Endodermal cell (in vitro differentiated cells): ENCODE data around the gene PCNX1. TPM values are rescaled to one million over a fixed set of nuclear protein-coding genes. Genes with fewer than 3 reads are reported as not detected.

ENCODE experiments used
- DNase-seq: peaks from one replicate; pipeline ENCODE4 v3.0.0-alpha.2; 2017
- H3K27ac ChIP-seq: 2 replicates; pipeline ENCODE4 v1.5.1; 2013; ENCODE audit warnings: mild to moderate bottlenecking, low read depth, low read length, moderate library complexity
- H3K27me3 ChIP-seq: 2 replicates; pipeline ENCODE4 v1.6.1; 2013; ENCODE audit warnings: mild to moderate bottlenecking, low read length, moderate library complexity; ENCODE audit not compliant: insufficient read depth, control insufficient read depth, poor library complexity, severe bottlenecking
- H3K36me3 ChIP-seq: 2 replicates; pipeline ENCODE4 v1.7.0; 2013; ENCODE audit warnings: mild to moderate bottlenecking, low read length, moderate library complexity; ENCODE audit not compliant: control insufficient read depth, insufficient read depth
- H3K4me1 ChIP-seq: one replicate; pipeline ENCODE4 v1.7.0; 2013; ENCODE audit warnings: low read length; ENCODE audit not compliant: control insufficient read depth, insufficient read depth
- H3K4me3 ChIP-seq: 2 replicates; pipeline ENCODE4 v1.5.1; 2013; ENCODE audit warnings: mild to moderate bottlenecking, low read length, moderate library complexity
- H3K9ac ChIP-seq: 2 replicates; pipeline ENCODE4 v1.6.1; 2013; ENCODE audit warnings: mild to moderate bottlenecking, low read length, moderate library complexity; ENCODE audit not compliant: poor library complexity, severe bottlenecking; ENCODE audit errors: extremely low read depth
- H3K9me3 ChIP-seq: 2 replicates; pipeline ENCODE4 v1.6.1; 2013; ENCODE audit warnings: mild to moderate bottlenecking, low read length, moderate library complexity; ENCODE audit not compliant: control insufficient read depth
- H3K27ac Mint-ChIP-seq: 2 replicates; pipeline ENCODE4 v1.8.0; 2020; ENCODE audit warnings: mixed read lengths
- H3K27me3 Mint-ChIP-seq: 2 replicates; pipeline ENCODE4 v1.8.0; 2021; ENCODE audit warnings: mild to moderate bottlenecking, mixed read lengths; ENCODE audit not compliant: insufficient read depth
- H3K36me3 Mint-ChIP-seq: 2 replicates; pipeline ENCODE4 v1.8.0; 2020; ENCODE audit warnings: low read depth, mixed read lengths
- H3K4me1 Mint-ChIP-seq: 2 replicates; pipeline ENCODE4 v1.8.0; 2020; ENCODE audit warnings: mixed read lengths
- H3K4me3 Mint-ChIP-seq: 2 replicates; pipeline ENCODE4 v1.8.0; 2020; ENCODE audit warnings: mild to moderate bottlenecking, moderate library complexity, mixed read lengths
- H3K9me3 Mint-ChIP-seq: 2 replicates; pipeline ENCODE4 v1.8.0; 2020; ENCODE audit warnings: mild to moderate bottlenecking, mixed read lengths
- WGBS, 2 experiments: methylation state at CpG; one replicate each; pipeline versions ENCODE4 v1.1.5 to v1.1.7; 2013; ENCODE audit warnings: missing lambda C conversion rate in 2 of 2, mixed read lengths in 1 of 2; ENCODE audit not compliant: insufficient coverage in 1 of 2, insufficient read length in 1 of 2; 5-methylcytosine and 5-hydroxymethylcytosine counted together
- total RNA-seq, 2 donors: library from RNA; stranded (reverse); fragmentation: NEBNext Ultra II Directional in 1 of 2; extraction: Animal tissue kit (Norgen Biotek cat#: 25700) in 1 of 2; gene quantifications; 2 replicates in 1 of 2; 3 replicates in 1 of 2; pipeline ENCODE4 v1.2.1, GENCODE V29; 2021
- TF ChIP-seq, protein P1 (sequence below): fragments of 200-600 bp; sonication (generic); conservative IDR thresholded peaks from 2 replicates; pipeline ENCODE4 v1.5.0; 2021; ENCODE audit warnings: antibody characterized with exemption, mild to moderate bottlenecking

The PCNX1 gene
- total RNA-seq, 2 donors from 2014 or later, result 68.2 TPM

DNA sequence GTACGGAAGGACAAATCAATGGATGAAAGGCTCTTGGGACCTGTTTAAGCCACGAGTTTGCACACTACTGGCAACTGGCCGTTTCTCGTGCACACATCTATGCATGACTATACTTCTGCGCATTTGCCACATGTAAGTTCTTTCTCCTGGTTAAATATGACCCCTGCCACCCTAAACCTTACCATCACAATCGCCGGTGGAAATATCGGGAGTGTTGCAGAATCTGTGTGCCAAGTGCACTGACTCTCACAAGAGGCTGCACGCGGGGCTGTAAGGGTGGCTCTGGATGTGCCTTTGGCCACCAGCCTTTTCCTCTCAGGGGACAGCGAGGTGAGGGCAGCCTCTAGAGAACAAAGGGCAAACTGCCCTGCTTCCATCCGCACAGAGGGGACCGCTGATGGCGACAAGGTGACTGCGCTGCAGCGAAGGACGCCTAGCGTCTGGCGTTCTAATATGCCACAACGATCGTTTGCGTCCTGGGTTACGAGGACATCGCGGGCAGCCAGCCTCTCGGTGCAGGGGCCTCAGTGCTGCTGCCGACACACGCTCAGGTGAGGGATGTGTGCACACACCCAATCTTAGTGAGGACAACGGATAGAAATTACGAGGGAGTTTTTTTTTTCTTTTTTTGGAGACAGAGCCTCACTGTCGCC lies 232.2 kb downstream of the PCNX1 start:
- H3K27ac Mint-ChIP-seq, result no peak overlapping the region
- TF ChIP-seq, protein P1, sequence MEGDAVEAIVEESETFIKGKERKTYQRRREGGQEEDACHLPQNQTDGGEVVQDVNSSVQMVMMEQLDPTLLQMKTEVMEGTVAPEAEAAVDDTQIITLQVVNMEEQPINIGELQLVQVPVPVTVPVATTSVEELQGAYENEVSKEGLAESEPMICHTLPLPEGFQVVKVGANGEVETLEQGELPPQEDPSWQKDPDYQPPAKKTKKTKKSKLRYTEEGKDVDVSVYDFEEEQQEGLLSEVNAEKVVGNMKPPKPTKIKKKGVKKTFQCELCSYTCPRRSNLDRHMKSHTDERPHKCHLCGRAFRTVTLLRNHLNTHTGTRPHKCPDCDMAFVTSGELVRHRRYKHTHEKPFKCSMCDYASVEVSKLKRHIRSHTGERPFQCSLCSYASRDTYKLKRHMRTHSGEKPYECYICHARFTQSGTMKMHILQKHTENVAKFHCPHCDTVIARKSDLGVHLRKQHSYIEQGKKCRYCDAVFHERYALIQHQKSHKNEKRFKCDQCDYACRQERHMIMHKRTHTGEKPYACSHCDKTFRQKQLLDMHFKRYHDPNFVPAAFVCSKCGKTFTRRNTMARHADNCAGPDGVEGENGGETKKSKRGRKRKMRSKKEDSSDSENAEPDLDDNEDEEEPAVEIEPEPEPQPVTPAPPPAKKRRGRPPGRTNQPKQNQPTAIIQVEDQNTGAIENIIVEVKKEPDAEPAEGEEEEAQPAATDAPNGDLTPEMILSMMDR, result peak; percentile 11
- DNase-seq, result no peak
- H3K27me3 ChIP-seq, result no peaks in the 10 kb centered on the region
- peaks cover 19% of the 10 kb centered on the region for H3K4me1 Mint-ChIP-seq
- H3K36me3 ChIP-seq, result no peaks in the 10 kb centered on the region
- no peaks in the 10 kb centered on the region for H3K4me1 ChIP-seq
- peaks cover 4% of the 10 kb centered on the region for H3K27me3 Mint-ChIP-seq
- H3K4me3 Mint-ChIP-seq, result no peak overlapping the region
- no peak overlapping the region for H3K4me3 ChIP-seq
- H3K9me3 Mint-ChIP-seq, result peaks cover 28% of the 10 kb centered on the region
- 90% methylated on average over 25 to 31 of the region's 31 CpGs for WGBS, 2 experiments
- no peak overlapping the region for H3K27ac ChIP-seq
- H3K9ac ChIP-seq, result no peak overlapping the region
- peaks cover 40% of the 10 kb centered on the region for H3K9me3 ChIP-seq
- no peaks in the 10 kb centered on the region for H3K36me3 Mint-ChIP-seq

DNA sequence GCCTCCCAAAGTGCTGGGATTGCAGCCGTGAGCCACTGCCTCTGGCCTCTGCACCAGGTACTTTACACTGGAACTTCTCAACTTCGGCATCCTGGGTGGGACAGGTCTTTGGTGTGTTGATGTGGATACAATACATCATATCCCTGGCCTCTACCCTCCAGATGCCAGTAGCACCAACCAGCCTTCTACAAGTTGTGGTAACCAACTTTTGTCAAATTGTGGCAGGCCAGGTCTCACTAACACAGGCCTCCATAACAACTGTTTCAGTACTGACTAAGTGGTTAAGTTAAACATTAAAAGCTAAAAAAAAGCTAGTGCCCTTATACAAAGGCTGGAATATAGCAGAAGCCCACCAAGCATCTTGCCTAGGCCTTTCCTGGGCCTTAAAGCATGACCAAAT lies 232.9 kb downstream of the PCNX1 start:
- Histone ChIP-seq H3K4me3 (no peak overlapping the region), H3K27ac (no peak overlapping the region), H3K27me3 (no peaks in the 10 kb centered on the region), H3K4me1 (no peaks in the 10 kb centered on the region), H3K36me3 (no peaks in the 10 kb centered on the region), H3K9me3 (peaks cover 37% of the 10 kb centered on the region), H3K9ac (no peak overlapping the region)
- TF ChIP-seq, protein P1, result no peak
- Mint-ChIP-seq H3K27me3 (peaks cover 4% of the 10 kb centered on the region), H3K36me3 (no peaks in the 10 kb centered on the region), H3K4me1 (peaks cover 19% of the 10 kb centered on the region), H3K4me3 (no peak overlapping the region), H3K27ac (no peak overlapping the region), H3K9me3 (peaks cover 28% of the 10 kb centered on the region)
- WGBS, 2 experiments, result 100% methylated on average over 1 of the region's 2 CpGs
- no peak for DNase-seq

DNA sequence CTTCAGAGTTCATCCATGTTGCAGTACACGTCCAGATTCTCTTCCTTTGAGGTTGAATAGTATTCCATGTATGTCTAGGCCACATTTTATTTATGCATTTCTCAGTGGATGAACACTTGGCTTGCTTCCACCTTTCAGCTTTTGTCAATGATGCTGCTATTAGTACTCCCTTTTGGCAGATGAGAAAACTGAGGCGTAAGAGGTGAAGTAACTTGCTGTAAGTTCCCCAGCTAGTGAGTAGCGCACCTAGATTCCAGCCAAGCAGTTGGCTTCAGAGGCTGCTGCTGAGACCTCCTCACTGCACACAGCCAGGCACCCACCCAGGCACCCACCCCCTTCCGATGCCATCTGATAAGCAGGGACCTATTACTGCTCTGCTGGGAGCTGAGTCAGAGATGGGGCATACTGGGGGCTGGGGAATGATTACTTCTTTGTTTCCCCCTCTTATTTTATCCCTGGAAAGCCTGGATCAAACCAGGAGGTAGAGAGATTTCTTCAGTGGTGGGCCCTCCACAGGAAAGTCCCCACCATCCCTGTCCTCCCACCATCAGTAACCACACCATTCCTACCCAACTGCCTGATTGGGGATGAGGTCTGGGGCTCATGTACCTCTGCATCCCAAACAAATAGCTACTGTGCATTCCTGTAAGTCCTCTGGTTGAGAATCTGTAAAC lies 234.6 kb downstream of the PCNX1 start:
- peaks cover 22% of the 10 kb centered on the region for H3K9me3 Mint-ChIP-seq
- H3K4me3 ChIP-seq, result no peak overlapping the region
- no peaks in the 10 kb centered on the region for H3K36me3 Mint-ChIP-seq
- no peak overlapping the region for H3K27ac Mint-ChIP-seq
- H3K27me3 ChIP-seq, result no peaks in the 10 kb centered on the region
- 81 to 97% methylated on average over 2 to 4 of the region's 4 CpGs for WGBS, 2 experiments
- peaks cover 19% of the 10 kb centered on the region for H3K4me1 Mint-ChIP-seq
- H3K9me3 ChIP-seq, result peaks cover 20% of the 10 kb centered on the region
- H3K9ac ChIP-seq, result no peak overlapping the region
- DNase-seq, result no peak
- no peaks in the 10 kb centered on the region for H3K4me1 ChIP-seq
- H3K27ac ChIP-seq, result no peak overlapping the region
- no peak overlapping the region for H3K4me3 Mint-ChIP-seq
- H3K36me3 ChIP-seq, result no peaks in the 10 kb centered on the region
- TF ChIP-seq, protein P1, result no peak
- H3K27me3 Mint-ChIP-seq, result peaks cover 2% of the 10 kb centered on the region
